ENCODE results near the gene FER.
"Not testable (repeated sequence)": the region's sequence is repeated elsewhere in the genome, so short reads cannot be mapped to it uniquely, and the experiment has no call there.

The FER gene

GRCh38 chr5:108878756-108879155 is 131.1 kb downstream of the FER start:
- DNase-seq (ENCODE audit: low read depth in 2 of 2) = no peak

- no peak for DNase-seq (ENCODE audit: low read depth in 2 of 2)
Observed at GRCh38 chr5:108881133-108881532, 133.4 kb downstream of the FER start.

- no peak for DNase-seq (ENCODE audit: low read depth in 2 of 2)
Observed at GRCh38 chr5:108884736-108885135, 137.0 kb downstream of the FER start.

DNA sequence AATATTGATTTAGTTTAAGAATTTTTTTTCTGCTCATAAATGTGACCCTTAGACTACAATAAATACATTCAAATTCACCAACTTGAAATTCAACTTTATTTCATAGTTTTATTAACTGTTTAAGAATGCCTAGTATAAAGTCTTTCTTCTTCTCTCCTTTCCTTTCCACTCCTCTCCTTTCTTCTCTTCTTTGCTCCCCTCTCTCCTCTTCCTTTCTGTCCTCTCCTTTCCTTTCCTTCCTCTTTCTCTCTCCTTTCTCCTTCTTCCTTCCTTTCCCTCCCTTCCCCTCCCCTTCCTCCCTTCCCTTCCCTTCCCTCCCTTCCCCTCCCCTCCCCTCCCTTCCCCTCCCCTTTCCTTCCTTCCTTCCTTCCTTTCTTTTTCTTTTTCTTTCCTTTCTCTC is 150.6 kb downstream of the FER start:
- DNase-seq (ENCODE audit: low read depth in 2 of 2) = no peak

- no peak for DNase-seq (ENCODE audit: low read depth in 2 of 2)
Observed at GRCh38 chr5:108898707-108899106, 151.0 kb downstream of the FER start.

GRCh38 chr5:108899244-108899643 is 151.5 kb downstream of the FER start:
- not testable (repeated sequence) for DNase-seq (ENCODE audit: low read depth in 2 of 2)

- no peak for DNase-seq (ENCODE audit: low read depth in 2 of 2)
Observed at GRCh38 chr5:108900668-108901067, 153.0 kb downstream of the FER start.

GRCh38 chr5:108905805-108906204 is 158.1 kb downstream of the FER start:
- no peak for DNase-seq (ENCODE audit: low read depth in 2 of 2)

- no peak for DNase-seq (ENCODE audit: low read depth in 2 of 2)
Observed at GRCh38 chr5:108910627-108911026, 162.9 kb downstream of the FER start.

DNA sequence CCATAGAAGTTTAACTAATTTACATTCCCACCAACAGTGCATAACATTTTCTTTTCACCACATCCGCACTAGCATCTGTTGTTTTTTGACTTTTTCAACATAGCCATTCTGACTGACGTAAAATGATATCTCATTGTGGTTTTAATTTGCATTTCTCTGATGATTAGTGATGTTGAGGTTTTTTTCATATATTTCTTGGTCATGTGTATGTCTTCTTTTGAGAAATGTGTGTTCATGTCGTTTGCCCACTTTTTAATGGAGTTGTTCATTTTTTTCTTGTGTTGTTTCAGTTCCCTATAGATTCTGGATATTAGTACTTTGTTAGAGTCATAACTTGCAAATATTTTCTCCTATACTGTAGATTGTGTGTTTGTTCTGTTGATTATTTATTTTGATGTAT is 163.4 kb downstream of the FER start:
- no peak for DNase-seq (ENCODE audit: low read depth in 2 of 2)

DNA sequence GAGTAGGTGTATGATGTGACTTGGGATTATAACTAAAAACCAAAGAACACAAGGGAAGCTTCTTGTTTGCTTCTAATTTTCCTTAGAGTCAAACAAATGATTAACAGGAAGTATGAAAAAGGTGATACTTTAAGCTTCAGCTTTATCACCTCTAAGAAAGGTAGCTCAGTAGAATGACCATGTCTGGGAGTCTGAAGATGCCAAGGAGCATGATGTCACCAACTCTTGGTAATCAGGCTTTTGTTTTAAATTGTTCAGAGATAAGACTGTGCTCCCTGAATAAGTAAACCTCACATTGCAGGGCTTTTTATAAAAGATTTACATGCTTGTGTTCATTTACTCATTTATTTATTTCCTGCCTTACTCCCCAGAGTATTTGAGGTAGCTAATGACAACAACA is 169.9 kb downstream of the FER start:
- DNase-seq (ENCODE audit: low read depth in 2 of 2) = no peak

GRCh38 chr5:108919591-108920326 is 172.1 kb downstream of the FER start:
- DNase-seq (ENCODE audit: low read depth in 2 of 2) = no peak

DNA sequence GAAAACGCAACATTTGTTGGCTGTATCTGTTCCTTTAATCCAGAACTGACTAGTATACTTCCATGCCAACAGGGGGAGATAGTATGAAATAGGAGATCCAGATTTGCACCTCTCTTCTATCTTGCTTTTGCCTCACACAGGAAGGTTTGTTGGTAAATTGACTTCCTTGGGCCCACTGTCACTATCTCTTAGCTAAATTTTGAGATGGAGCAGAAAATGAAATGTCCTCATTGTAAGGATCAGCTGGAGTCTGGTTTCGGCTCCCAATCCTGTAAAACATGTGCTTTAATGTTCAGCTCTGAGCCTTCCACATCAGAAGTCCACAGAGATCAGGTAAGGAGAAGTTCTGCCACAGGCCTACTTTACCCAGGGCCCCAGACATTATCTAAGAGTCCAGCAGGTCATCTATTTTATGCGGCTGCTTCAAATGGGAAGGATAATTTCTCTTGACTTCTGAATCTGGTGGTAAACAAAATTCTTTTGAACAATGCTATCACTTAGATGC is 176.8 kb downstream of the FER start:
- no peak for DNase-seq (ENCODE audit: low read depth in 2 of 2)

GRCh38 chr5:108925073-108925472 is 177.4 kb downstream of the FER start:
- DNase-seq (ENCODE audit: low read depth in 2 of 2) = no peak

- no peak for DNase-seq (ENCODE audit: low read depth in 2 of 2)
Observed at GRCh38 chr5:108930107-108930506, 182.4 kb downstream of the FER start.

DNA sequence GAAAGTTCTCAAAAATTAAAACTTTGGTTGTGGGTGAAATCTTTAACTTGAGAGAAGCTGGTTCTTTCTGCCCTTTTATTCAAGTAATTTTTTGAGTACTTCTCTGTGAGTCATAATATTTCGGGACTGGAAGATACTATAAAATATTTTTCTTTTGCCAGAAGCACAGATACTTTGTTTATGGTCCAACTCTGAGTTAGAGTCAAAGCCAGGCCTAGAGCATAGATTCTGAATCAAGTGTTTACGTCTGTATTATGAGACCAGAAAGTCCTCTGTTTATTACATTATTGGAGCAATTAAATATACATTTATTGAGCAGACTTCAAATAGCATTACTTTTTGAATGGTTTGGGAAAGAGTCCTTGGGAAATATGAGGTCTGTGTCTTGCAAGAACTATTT is 187.9 kb downstream of the FER start:
- DNase-seq (ENCODE audit: low read depth in 2 of 2) = no peak

GRCh38 chr5:108937221-108937620 is 189.5 kb downstream of the FER start:
- DNase-seq (ENCODE audit: low read depth in 2 of 2) = no peak

GRCh38 chr5:108940506-108940905 is 192.8 kb downstream of the FER start:
- DNase-seq (ENCODE audit: low read depth in 2 of 2) = no peak

DNA sequence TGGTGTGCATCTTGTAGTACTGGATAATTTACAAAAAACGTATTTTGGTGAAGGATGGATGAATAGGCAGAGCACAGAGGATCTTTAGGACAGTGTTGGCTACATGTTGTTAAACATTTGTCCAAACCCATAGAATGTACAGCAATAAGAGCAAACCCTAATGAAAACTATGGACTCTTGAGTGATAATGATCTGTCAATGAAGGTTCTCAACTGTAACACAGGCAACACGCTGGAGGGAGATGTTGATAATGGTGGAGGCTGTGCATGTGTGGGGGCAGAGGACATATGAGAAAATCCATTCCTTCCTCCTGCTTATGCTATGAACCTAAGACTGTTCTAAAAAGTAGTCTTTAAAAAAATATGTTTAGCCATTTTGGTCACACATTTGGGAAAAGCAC is 194.0 kb downstream of the FER start:
- no peak for DNase-seq (ENCODE audit: low read depth in 2 of 2)

- no peak for DNase-seq (ENCODE audit: low read depth in 2 of 2)
Observed at GRCh38 chr5:108942701-108943100, 195.0 kb downstream of the FER start.

DNA sequence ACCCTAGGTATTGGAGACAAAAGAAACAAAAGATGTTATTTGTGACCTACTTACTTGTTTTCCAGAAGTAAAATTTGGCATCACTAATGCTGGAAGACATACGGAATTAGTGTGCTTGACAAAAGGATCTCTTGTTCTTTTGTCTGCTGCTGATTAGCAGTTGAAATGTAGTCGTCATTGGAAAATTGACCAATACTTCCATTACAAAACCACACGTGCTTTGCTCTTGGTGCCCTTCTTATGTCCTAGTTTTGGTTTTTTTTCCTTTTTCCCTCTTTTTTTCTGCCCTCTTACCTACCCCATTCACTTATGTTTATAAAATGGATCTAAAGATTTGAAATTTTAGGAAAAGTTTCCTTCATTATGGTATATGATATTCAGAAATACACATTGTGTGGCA is 197.4 kb downstream of the FER start:
- no peak for DNase-seq (ENCODE audit: low read depth in 2 of 2)

DNA sequence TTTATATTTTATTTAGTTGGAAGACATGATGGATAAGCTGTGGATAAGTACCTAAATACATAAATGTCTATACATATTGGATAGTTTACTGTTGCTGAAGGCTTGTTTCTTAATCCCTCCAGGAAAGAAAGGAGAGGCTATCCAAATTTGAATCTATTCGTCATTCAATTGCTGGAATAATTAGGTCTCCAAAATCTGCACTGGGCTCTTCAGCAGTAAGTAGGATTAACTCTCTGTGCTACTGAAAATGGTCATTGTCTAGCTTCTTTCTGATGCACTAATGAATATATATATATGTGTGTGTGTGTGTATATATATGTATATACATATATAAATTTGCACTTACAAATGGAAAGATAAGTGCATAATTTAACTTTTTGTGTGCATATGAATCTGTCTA is 198.3 kb downstream of the FER start:
- no peak for DNase-seq (ENCODE audit: low read depth in 2 of 2)

DNA sequence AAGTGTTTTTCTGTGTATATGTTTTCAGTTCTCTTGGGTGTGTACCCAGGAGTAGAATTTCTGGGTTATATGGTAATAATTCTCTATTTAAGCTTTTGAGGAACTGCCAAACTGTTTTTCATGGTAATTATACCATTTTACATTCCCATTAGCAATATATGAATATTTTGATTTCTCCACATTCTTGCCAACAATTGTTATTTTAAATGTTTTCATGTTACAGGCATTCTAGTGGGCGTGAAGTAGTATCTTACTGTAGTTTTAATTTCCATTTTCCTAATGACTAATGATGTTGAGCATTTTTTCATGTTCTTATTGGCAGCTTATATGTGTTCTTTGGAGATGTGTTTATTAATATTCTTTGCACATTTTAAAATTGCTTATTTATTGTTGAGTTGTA is 199.5 kb downstream of the FER start:
- no peak for DNase-seq (ENCODE audit: low read depth in 2 of 2)

DNA sequence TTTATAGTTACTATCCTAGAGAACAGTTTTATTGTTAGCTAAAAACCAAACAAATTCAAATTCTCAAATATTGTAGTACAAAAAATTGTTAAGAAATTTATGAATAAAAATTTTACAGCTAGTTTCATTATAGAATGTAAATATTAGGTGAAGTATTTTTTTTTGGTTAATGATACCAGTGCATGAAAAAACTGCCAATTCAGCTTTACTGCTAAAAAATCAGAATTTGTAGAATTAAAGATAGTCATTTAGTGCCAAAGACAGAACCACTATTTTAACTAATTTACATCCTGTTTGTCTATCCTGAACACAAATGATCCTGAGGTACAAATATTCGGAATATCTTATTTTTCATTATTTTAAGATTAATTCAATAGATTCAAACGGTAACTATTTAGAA is 202.6 kb downstream of the FER start:
- no peak for DNase-seq (ENCODE audit: low read depth in 2 of 2)

Data from stimulated activated CD4-positive, alpha-beta T cell treated with anti-CD3 and anti-CD28 coated beads, Interleukin-12 subunit alpha, Interleukin-12 subunit beta, amount 100 ng/mL, for 24 hours (primary cell).